ENCODE measurements around the gene FSTL4.

Gene FSTL4

GRCh38 chr5:133376986-133377385 lies 235.4 kb downstream of the FSTL4 start:
- H3K4me3 ChIP-seq (ENCODE audit: low read length), result no peak overlapping the region
- H3K9me3 ChIP-seq (ENCODE audit: control insufficient read depth, low read length), result peaks cover 8% of the 10 kb centered on the region
- H3K4me1 ChIP-seq (ENCODE audit: control insufficient read depth, insufficient read depth, low read length), result no peaks in the 10 kb centered on the region
- no peak overlapping the region for H3K9ac ChIP-seq (ENCODE audit: low read length)
- no peaks in the 10 kb centered on the region for H3K36me3 ChIP-seq (ENCODE audit: control insufficient read depth, insufficient read depth, low read length)
- peaks cover 4% of the 10 kb centered on the region for H3K27me3 ChIP-seq (ENCODE audit: control insufficient read depth, insufficient read depth, low read length)

GRCh38 chr5:133373121-133373870 lies 239.0 kb downstream of the FSTL4 start:
- H3K4me3 ChIP-seq (ENCODE audit: low read length), result no peak overlapping the region
- H3K9me3 ChIP-seq (ENCODE audit: control insufficient read depth, low read length), result peaks cover 8% of the 10 kb centered on the region
- no peaks in the 10 kb centered on the region for H3K4me1 ChIP-seq (ENCODE audit: control insufficient read depth, insufficient read depth, low read length)
- no peaks in the 10 kb centered on the region for H3K27me3 ChIP-seq (ENCODE audit: control insufficient read depth, insufficient read depth, low read length)
- no peak overlapping the region for H3K9ac ChIP-seq (ENCODE audit: low read length)
- H3K36me3 ChIP-seq (ENCODE audit: control insufficient read depth, insufficient read depth, low read length), result no peaks in the 10 kb centered on the region

- Histone ChIP-seq H3K27me3 (ENCODE audit: control insufficient read depth, insufficient read depth, low read length) (no peaks in the 10 kb centered on the region), H3K4me1 (ENCODE audit: control insufficient read depth, insufficient read depth, low read length) (no peaks in the 10 kb centered on the region), H3K4me3 (ENCODE audit: low read length) (no peak overlapping the region), H3K9me3 (ENCODE audit: control insufficient read depth, low read length) (peaks cover 7% of the 10 kb centered on the region), H3K36me3 (ENCODE audit: control insufficient read depth, insufficient read depth, low read length) (no peaks in the 10 kb centered on the region), H3K9ac (ENCODE audit: low read length) (no peak overlapping the region)
These were observed 239.9 kb downstream of the FSTL4 start for GRCh38 chr5:133372293-133372937.

- Histone ChIP-seq H3K27me3 (ENCODE audit: control insufficient read depth, insufficient read depth, low read length) (no peaks in the 10 kb centered on the region), H3K9me3 (ENCODE audit: control insufficient read depth, low read length) (no peaks in the 10 kb centered on the region), H3K4me3 (ENCODE audit: low read length) (no peak overlapping the region), H3K36me3 (ENCODE audit: control insufficient read depth, insufficient read depth, low read length) (no peaks in the 10 kb centered on the region), H3K4me1 (ENCODE audit: control insufficient read depth, insufficient read depth, low read length) (no peaks in the 10 kb centered on the region), H3K9ac (ENCODE audit: low read length) (no peak overlapping the region)
These were observed 240.8 kb downstream of the FSTL4 start for GRCh38 chr5:133371371-133372155.

- Histone ChIP-seq H3K4me1 (ENCODE audit: control insufficient read depth, insufficient read depth, low read length) (no peaks in the 10 kb centered on the region), H3K9ac (ENCODE audit: low read length) (no peak overlapping the region), H3K36me3 (ENCODE audit: control insufficient read depth, insufficient read depth, low read length) (no peaks in the 10 kb centered on the region), H3K4me3 (ENCODE audit: low read length) (no peak overlapping the region), H3K27me3 (ENCODE audit: control insufficient read depth, insufficient read depth, low read length) (no peaks in the 10 kb centered on the region), H3K9me3 (ENCODE audit: control insufficient read depth, low read length) (no peaks in the 10 kb centered on the region)
These were observed 241.4 kb downstream of the FSTL4 start for GRCh38 chr5:133370904-133371303.

- Histone ChIP-seq H3K27me3 (ENCODE audit: control insufficient read depth, insufficient read depth, low read length) (no peaks in the 10 kb centered on the region), H3K36me3 (ENCODE audit: control insufficient read depth, insufficient read depth, low read length) (no peaks in the 10 kb centered on the region), H3K4me3 (ENCODE audit: low read length) (no peak overlapping the region), H3K9me3 (ENCODE audit: control insufficient read depth, low read length) (no peaks in the 10 kb centered on the region), H3K9ac (ENCODE audit: low read length) (no peak overlapping the region), H3K4me1 (ENCODE audit: control insufficient read depth, insufficient read depth, low read length) (no peaks in the 10 kb centered on the region)
These were observed 242.1 kb downstream of the FSTL4 start for GRCh38 chr5:133370036-133370831.

GRCh38 chr5:133368916-133369783 lies 243.2 kb downstream of the FSTL4 start:
- Histone ChIP-seq H3K36me3 (ENCODE audit: control insufficient read depth, insufficient read depth, low read length) (no peaks in the 10 kb centered on the region), H3K9ac (ENCODE audit: low read length) (no peak overlapping the region), H3K4me3 (ENCODE audit: low read length) (no peak overlapping the region), H3K9me3 (ENCODE audit: control insufficient read depth, low read length) (no peaks in the 10 kb centered on the region), H3K4me1 (ENCODE audit: control insufficient read depth, insufficient read depth, low read length) (no peaks in the 10 kb centered on the region), H3K27me3 (ENCODE audit: control insufficient read depth, insufficient read depth, low read length) (no peaks in the 10 kb centered on the region)

GRCh38 chr5:133367984-133368383 lies 244.4 kb downstream of the FSTL4 start:
- Histone ChIP-seq H3K4me3 (ENCODE audit: low read length) (no peak overlapping the region), H3K9me3 (ENCODE audit: control insufficient read depth, low read length) (no peaks in the 10 kb centered on the region), H3K9ac (ENCODE audit: low read length) (no peak overlapping the region), H3K27me3 (ENCODE audit: control insufficient read depth, insufficient read depth, low read length) (no peaks in the 10 kb centered on the region), H3K36me3 (ENCODE audit: control insufficient read depth, insufficient read depth, low read length) (no peaks in the 10 kb centered on the region), H3K4me1 (ENCODE audit: control insufficient read depth, insufficient read depth, low read length) (no peaks in the 10 kb centered on the region)

GRCh38 chr5:133367071-133367786 lies 245.1 kb downstream of the FSTL4 start:
- H3K9ac ChIP-seq (ENCODE audit: low read length), result no peak overlapping the region
- H3K36me3 ChIP-seq (ENCODE audit: control insufficient read depth, insufficient read depth, low read length), result no peaks in the 10 kb centered on the region
- H3K9me3 ChIP-seq (ENCODE audit: control insufficient read depth, low read length), result no peaks in the 10 kb centered on the region
- H3K4me3 ChIP-seq (ENCODE audit: low read length), result no peak overlapping the region
- no peaks in the 10 kb centered on the region for H3K27me3 ChIP-seq (ENCODE audit: control insufficient read depth, insufficient read depth, low read length)
- no peaks in the 10 kb centered on the region for H3K4me1 ChIP-seq (ENCODE audit: control insufficient read depth, insufficient read depth, low read length)

GRCh38 chr5:133366438-133366837 lies 245.9 kb downstream of the FSTL4 start:
- Histone ChIP-seq H3K27me3 (ENCODE audit: control insufficient read depth, insufficient read depth, low read length) (no peaks in the 10 kb centered on the region), H3K4me3 (ENCODE audit: low read length) (no peak overlapping the region), H3K4me1 (ENCODE audit: control insufficient read depth, insufficient read depth, low read length) (no peaks in the 10 kb centered on the region), H3K36me3 (ENCODE audit: control insufficient read depth, insufficient read depth, low read length) (no peaks in the 10 kb centered on the region), H3K9me3 (ENCODE audit: control insufficient read depth, low read length) (no peaks in the 10 kb centered on the region), H3K9ac (ENCODE audit: low read length) (no peak overlapping the region)

Data from mucosa of stomach (tissue), 1 donor.